ENCODE results near the gene INSL3.
A peak's percentile ranks its signal among the peaks of the same experiment; 100 is the strongest.

Gene INSL3

GRCh38 chr19:17821190-17821589 lies at the start of gene INSL3:
TSS of gene INSL3 (minus strand) at chr19:17821519. CDS start at chr19:17821506, 13 bp downstream.
- H3K4me3 ChIP-seq (ENCODE audit: low read depth, low read length) = no peak within 1 kb of the TSS
- DNase-seq (ENCODE audit: low read depth) = no peak

GRCh38 chr19:17869114-17869608 lies 47.8 kb upstream of the INSL3 start:
- H3K4me3 ChIP-seq (ENCODE audit: low read depth, low read length) = no peak overlapping the region
- DNase-seq (ENCODE audit: low read depth) = no peak

GRCh38 chr19:17868669-17869068 lies 47.4 kb upstream of the INSL3 start:
- DNase-seq (ENCODE audit: low read depth) = no peak
- H3K4me3 ChIP-seq (ENCODE audit: low read depth, low read length) = no peak overlapping the region

- no peak for DNase-seq (ENCODE audit: low read depth)
- H3K4me3 ChIP-seq (ENCODE audit: low read depth, low read length) = no peak overlapping the region
Measured at GRCh38 chr19:17866964-17867486, 45.7 kb upstream of the INSL3 start.

GRCh38 chr19:17866312-17866963 lies 45.1 kb upstream of the INSL3 start:
- H3K4me3 ChIP-seq (ENCODE audit: low read depth, low read length) = no peak overlapping the region
- DNase-seq (ENCODE audit: low read depth) = no peak

- no peak overlapping the region for H3K4me3 ChIP-seq (ENCODE audit: low read depth, low read length)
- no peak for DNase-seq (ENCODE audit: low read depth)
Measured at GRCh38 chr19:17865364-17866311, 44.3 kb upstream of the INSL3 start.

GRCh38 chr19:17863520-17864182 lies 42.3 kb upstream of the INSL3 start:
- no peak overlapping the region for H3K4me3 ChIP-seq (ENCODE audit: low read depth, low read length)
- DNase-seq (ENCODE audit: low read depth) = no peak

- no peak overlapping the region for H3K4me3 ChIP-seq (ENCODE audit: low read depth, low read length)
- no peak for DNase-seq (ENCODE audit: low read depth)
Measured at GRCh38 chr19:17862711-17863519, 41.6 kb upstream of the INSL3 start.

- H3K4me3 ChIP-seq (ENCODE audit: low read depth, low read length) = peak overlapping the region; percentile 100
- DNase-seq (ENCODE audit: low read depth) = no peak
Measured at GRCh38 chr19:17861542-17862402, 40.5 kb upstream of the INSL3 start.

- peak overlapping the region; percentile 100 for H3K4me3 ChIP-seq (ENCODE audit: low read depth, low read length)
Measured at GRCh38 chr19:17860993-17861360, 39.7 kb upstream of the INSL3 start.

GRCh38 chr19:17860331-17860992 lies 39.1 kb upstream of the INSL3 start:
- DNase-seq (ENCODE audit: low read depth) = no peak
- H3K4me3 ChIP-seq (ENCODE audit: low read depth, low read length) = peak overlapping the region; percentile 100

More at GRCh38 chr19:17860993-17861360, 39.7 kb upstream of the INSL3 start:
- DNase-seq (ENCODE audit: low read depth) = no peak

- peak within 1 kb of the TSS; percentile 100 for H3K4me3 ChIP-seq (ENCODE audit: low read depth, low read length)
- DNase-seq (ENCODE audit: low read depth) = peak; percentile 99
Measured at GRCh38 chr19:17859533-17860330, 38.4 kb upstream of the INSL3 start, which contains the start of gene RPL18A. TSS of gene RPL18A (plus strand) at chr19:17859910. CDS start at chr19:17859957, 47 bp downstream.

- no peak for DNase-seq (ENCODE audit: low read depth)
- H3K4me3 ChIP-seq (ENCODE audit: low read depth, low read length) = no peak overlapping the region
Measured at GRCh38 chr19:17855280-17856152, 34.2 kb upstream of the INSL3 start.

- no peak overlapping the region for H3K4me3 ChIP-seq (ENCODE audit: low read depth, low read length)
- DNase-seq (ENCODE audit: low read depth) = no peak
Measured at GRCh38 chr19:17854061-17854460, 32.7 kb upstream of the INSL3 start.

GRCh38 chr19:17848595-17849292 lies 27.4 kb upstream of the INSL3 start:
- DNase-seq (ENCODE audit: low read depth) = no peak

More at GRCh38 chr19:17848595-17849292, 27.4 kb upstream of the INSL3 start:
- no peak overlapping the region for H3K4me3 ChIP-seq (ENCODE audit: low read depth, low read length)

All from skeletal muscle cell (primary cell).